ENCODE results near the gene MYLIP. TPM values are rescaled to one million over a fixed set of nuclear protein-coding genes. Genes with fewer than 3 reads are reported as not detected.

MYLIP gene
- total RNA-seq, 1 experiment from 2014 or later: 12.5 TPM

- no peaks in the 10 kb centered on the region for H3K9me3 ChIP-seq (ENCODE audit: low read length)
- intact Hi-C loops (cut with micrococcal nuclease): no loop called here
- TF ChIP-seq EZH2phosphoT487 (IDR thresholded peaks at IDR 0.05; ENCODE audit: borderline replicate concordance, low read length) (no peak), EZH2 (IDR thresholded peaks at IDR 0.05; ENCODE audit: low read length, unreplicated experiment) (no peak), CTCF (conservative IDR thresholded peaks at IDR 0.05; ENCODE audit: low read depth, low read length) (no peak)
- H3K27me3 ChIP-seq (ENCODE audit: low read length): peaks cover 25% of the 10 kb centered on the region
- no peaks in the 10 kb centered on the region for H4K20me1 ChIP-seq (ENCODE audit: low read length)
- H3F3A ChIP-seq (ENCODE audit: low read length, unreplicated experiment): no peaks in the 10 kb centered on the region
- H3K27ac ChIP-seq (ENCODE audit: low read length): no peak overlapping the region
- DNase-seq (peak; percentile 8), ATAC-seq (peak; percentile 24; the same call in 1 of the 2 replicates)
- ChIA-PET CTCF (interaction anchor here (0.6 kb wide), 1 partner anchor 387 kb away, joined by 3 read pairs; no protein-coding TSS in a partner anchor), POLR2A (ENCODE audit: unreplicated experiment) (no interaction called here)
- no peaks in the 10 kb centered on the region for H3K36me3 ChIP-seq (ENCODE audit: low read depth, low read length)
- H3K4me2 ChIP-seq (ENCODE audit: low read length): no peak overlapping the region
- H3K4me1 ChIP-seq (ENCODE audit: insufficient read depth, low read length): no peaks in the 10 kb centered on the region
- no peaks in the 10 kb centered on the region for H3K79me2 ChIP-seq (ENCODE audit: low read length)
- H3K9ac ChIP-seq (ENCODE audit: low read length): no peak overlapping the region
- H2AFZ ChIP-seq (ENCODE audit: low read length): no peak overlapping the region
- BruUV-seq (replicated peaks): no TSS peak
- no peaks in the 10 kb centered on the region for H3K9me2 ChIP-seq (replicated peaks; ENCODE audit: low read length)
- no peak overlapping the region for H3K4me3 ChIP-seq (ENCODE audit: low read length)
Observed at GRCh38 chr6:16163066-16163465, 34.2 kb downstream of the MYLIP start.

DNA sequence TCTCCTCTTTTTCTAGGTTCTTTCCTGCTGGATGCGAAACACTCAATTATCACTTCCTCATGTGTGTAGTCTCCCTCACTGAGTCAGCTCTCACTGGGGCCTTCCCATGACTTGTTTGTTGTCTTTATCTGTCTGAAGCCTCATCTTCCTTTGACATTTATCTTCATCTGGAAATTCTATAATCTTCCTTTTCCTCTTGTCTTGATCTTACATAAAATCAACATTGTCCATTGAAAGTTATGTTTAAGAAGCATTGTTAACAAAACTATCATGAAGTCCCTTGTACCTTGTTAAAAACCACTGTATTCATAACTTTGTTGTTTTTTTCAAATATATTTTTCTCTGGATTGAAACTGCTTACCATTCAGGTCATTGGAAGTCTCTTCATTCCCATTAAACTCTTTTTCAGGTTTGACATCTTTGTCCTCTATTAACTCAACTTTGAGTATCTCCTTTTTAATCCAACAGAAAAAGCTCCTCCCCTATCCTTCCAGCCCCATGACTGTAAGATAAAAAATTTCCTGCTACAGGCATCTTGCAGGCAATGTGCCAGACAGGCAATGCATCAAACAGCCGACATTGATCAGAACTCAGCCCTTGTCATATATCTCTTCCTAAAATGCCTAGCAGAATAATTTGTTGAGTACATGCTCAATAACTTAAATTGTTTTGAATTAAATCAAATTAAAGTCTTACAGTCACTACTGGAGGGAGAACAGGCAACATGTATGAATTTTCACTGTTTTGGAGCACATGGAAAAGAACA lies 34.8 kb downstream of the MYLIP start:
- peak; percentile 37 for DNase-seq
- H3K27ac ChIP-seq (ENCODE audit: low read length): no peak overlapping the region
- POLR2A ChIA-PET (ENCODE audit: unreplicated experiment): no interaction called here
- H3K36me3 ChIP-seq (ENCODE audit: low read depth, low read length): no peaks in the 10 kb centered on the region
- H3K79me2 ChIP-seq (ENCODE audit: low read length): no peaks in the 10 kb centered on the region
- ATAC-seq: no peak
- intact Hi-C loops (cut with micrococcal nuclease): no loop called here
- CTCF ChIA-PET: interaction anchor here (0.6 kb wide), 1 partner anchor 387 kb away, joined by 3 read pairs; no protein-coding TSS in a partner anchor
- peaks cover 32% of the 10 kb centered on the region for H3K27me3 ChIP-seq (ENCODE audit: low read length)
- H3K4me1 ChIP-seq (ENCODE audit: insufficient read depth, low read length): no peaks in the 10 kb centered on the region
- no peaks in the 10 kb centered on the region for H3F3A ChIP-seq (ENCODE audit: low read length, unreplicated experiment)
- no peaks in the 10 kb centered on the region for H3K9me3 ChIP-seq (ENCODE audit: low read length)
- H4K20me1 ChIP-seq (ENCODE audit: low read length): no peaks in the 10 kb centered on the region
- no peak overlapping the region for H2AFZ ChIP-seq (ENCODE audit: low read length)
- no peaks in the 10 kb centered on the region for H3K9me2 ChIP-seq (replicated peaks; ENCODE audit: low read length)
- no peak for TF ChIP-seq EZH2 (IDR thresholded peaks at IDR 0.05; ENCODE audit: low read length, unreplicated experiment)
- no peak for TF ChIP-seq EZH2phosphoT487 (IDR thresholded peaks at IDR 0.05; ENCODE audit: borderline replicate concordance, low read length)
- TF ChIP-seq CTCF (conservative IDR thresholded peaks at IDR 0.05; ENCODE audit: low read depth, low read length): no peak
- H3K4me3 ChIP-seq (ENCODE audit: low read length): no peak overlapping the region
- no peak overlapping the region for H3K4me2 ChIP-seq (ENCODE audit: low read length)
- no TSS peak for BruUV-seq (replicated peaks)
- H3K9ac ChIP-seq (ENCODE audit: low read length): no peak overlapping the region

GRCh38 chr6:16165641-16166040 lies 36.8 kb downstream of the MYLIP start:
- CTCF ChIA-PET: interaction anchor here (0.6 kb wide), 1 partner anchor 154 kb away, joined by 4 read pairs; no protein-coding TSS in a partner anchor
- Histone ChIP-seq H3K27me3 (ENCODE audit: low read length) (peaks cover 32% of the 10 kb centered on the region), H3K36me3 (ENCODE audit: low read depth, low read length) (no peaks in the 10 kb centered on the region), H3K9me3 (ENCODE audit: low read length) (no peaks in the 10 kb centered on the region), H3K4me1 (ENCODE audit: insufficient read depth, low read length) (no peaks in the 10 kb centered on the region), H3K9me2 (replicated peaks; ENCODE audit: low read length) (no peaks in the 10 kb centered on the region), H4K20me1 (ENCODE audit: low read length) (no peaks in the 10 kb centered on the region), H3K4me3 (ENCODE audit: low read length) (no peak overlapping the region), H2AFZ (ENCODE audit: low read length) (no peak overlapping the region), H3F3A (ENCODE audit: low read length, unreplicated experiment) (no peaks in the 10 kb centered on the region), H3K27ac (ENCODE audit: low read length) (no peak overlapping the region), H3K9ac (ENCODE audit: low read length) (no peak overlapping the region), H3K79me2 (ENCODE audit: low read length) (no peaks in the 10 kb centered on the region), H3K4me2 (ENCODE audit: low read length) (no peak overlapping the region)
- no TSS peak for BruUV-seq (replicated peaks)
- POLR2A ChIA-PET (ENCODE audit: unreplicated experiment): no interaction called here
- no peak for DNase-seq
- intact Hi-C loops (cut with micrococcal nuclease): no loop called here
- TF ChIP-seq EZH2phosphoT487 (IDR thresholded peaks at IDR 0.05; ENCODE audit: borderline replicate concordance, low read length) (no peak), EZH2 (IDR thresholded peaks at IDR 0.05; ENCODE audit: low read length, unreplicated experiment) (no peak), CTCF (conservative IDR thresholded peaks at IDR 0.05; ENCODE audit: low read depth, low read length) (no peak)
- no peak for ATAC-seq

Data from PC-3 (cell line).